Mucosa of descending colon (tissue), 3 donors: ENCODE results near the gene CRYL1. TPM values are rescaled to one million over a fixed set of nuclear protein-coding genes. Genes with fewer than 3 reads are reported as not detected.

Experiments
- ATAC-seq: fragments of 200-7000 bp; cut with Tn5 transposase; one replicate; pipeline ENCODE4 v1.9.1; 2020; ENCODE audit warnings: mild to moderate bottlenecking, moderate library complexity
- DNase-seq, 3 donors: peaks; one replicate each; pipeline ENCODE4 v3.0.0-alpha.2; 2020
- H3K36me3 ChIP-seq: fragments of 200-600 bp; one replicate; pipeline ENCODE4 v1.8.0; 2021; ENCODE audit warnings: low read depth, mild to moderate bottlenecking
- H3K4me1 ChIP-seq: fragments of 200-600 bp; one replicate; pipeline ENCODE4 v1.8.0; 2021; ENCODE audit warnings: low read depth, mild to moderate bottlenecking
- H3K4me3 ChIP-seq: fragments of 200-600 bp; one replicate; pipeline ENCODE4 v1.8.0; 2021; ENCODE audit warnings: mild to moderate bottlenecking
- H3K9me3 ChIP-seq: fragments of 200-600 bp; one replicate; pipeline ENCODE4 v1.8.0; 2021; ENCODE audit warnings: mild to moderate bottlenecking
- intact Hi-C, 2 donors: fragments of 100-400 bp; cut with DNase I in 1 of 2; cut with micrococcal nuclease in 1 of 2; formaldehyde crosslinking; loops; one replicate each; pipeline versions ENCODE4 v1.11.0 to v1.11.1; 2022; cut with DNase I, micrococcal nuclease
- total RNA-seq, 3 donors: library from RNA; stranded (reverse); fragmentation: NEBNext Ultra II Directional in 2 of 3; extraction: Animal tissue kit (Norgen Biotek cat#: 25700) in 2 of 3; gene quantifications; one replicate each; pipeline versions ENCODE4 v1.2.1 to v1.2.4, GENCODE V29; 2021 to 2023
- TF ChIP-seq, protein P1 (sequence below): fragments of 200-600 bp; IDR thresholded peaks from one replicate; pipeline ENCODE4 v1.8.0; 2022; ENCODE audit warnings: antibody characterized with exemption, mild to moderate bottlenecking
- donor health status: DM: no; HTN: no; CAD: no; lungs with moderate emphysema.
- donor health status: DM: no; HTN: no; CAD: no.
- donor health status: DM: no; HTN: yes; CAD: no.

The CRYL1 gene
- total RNA-seq, 3 donors from 2014 or later: 49.2 to 141 (median 106) TPM

DNA sequence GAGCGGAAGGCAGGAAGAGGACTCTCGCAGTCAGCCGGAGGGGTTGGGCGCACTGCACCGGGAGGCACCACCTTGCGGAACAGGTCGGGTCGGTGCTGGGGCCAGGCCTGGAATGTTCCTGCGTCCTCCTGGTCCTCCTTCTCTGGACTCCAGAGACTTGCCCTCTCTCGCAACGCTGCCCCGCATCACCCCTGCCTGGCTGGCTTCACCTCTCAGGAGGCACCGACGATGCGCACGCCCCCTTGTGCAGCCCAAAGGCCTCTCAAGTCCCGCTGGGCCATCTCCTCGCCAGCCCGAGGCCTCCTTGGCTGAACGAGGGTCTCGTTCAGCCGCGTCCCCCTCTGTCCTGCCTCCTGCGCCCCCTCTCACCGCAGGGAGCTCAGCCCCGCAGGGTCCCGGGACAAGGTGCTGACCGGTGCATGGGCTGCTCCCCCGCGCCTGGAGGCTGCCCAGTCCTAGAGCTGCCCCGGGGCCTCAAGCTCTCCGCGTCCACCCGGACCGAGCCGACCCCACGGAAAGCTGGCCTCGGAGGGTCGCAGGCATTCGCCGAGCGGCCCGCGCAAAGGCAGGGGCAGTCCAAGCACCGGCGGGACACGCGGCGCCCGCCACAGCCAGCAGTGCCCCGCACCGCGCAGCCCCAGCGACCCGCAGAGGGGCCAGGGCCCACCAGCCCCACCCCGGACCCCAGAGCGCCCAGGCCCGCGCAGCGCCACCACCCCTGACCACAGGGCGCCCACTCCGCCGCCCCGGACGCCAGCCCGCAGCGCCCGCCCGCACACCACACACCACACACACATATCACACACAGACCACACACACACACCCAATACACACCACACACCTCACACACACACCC is 133.8 kb downstream of the CRYL1 start:
- TF ChIP-seq, protein P1, sequence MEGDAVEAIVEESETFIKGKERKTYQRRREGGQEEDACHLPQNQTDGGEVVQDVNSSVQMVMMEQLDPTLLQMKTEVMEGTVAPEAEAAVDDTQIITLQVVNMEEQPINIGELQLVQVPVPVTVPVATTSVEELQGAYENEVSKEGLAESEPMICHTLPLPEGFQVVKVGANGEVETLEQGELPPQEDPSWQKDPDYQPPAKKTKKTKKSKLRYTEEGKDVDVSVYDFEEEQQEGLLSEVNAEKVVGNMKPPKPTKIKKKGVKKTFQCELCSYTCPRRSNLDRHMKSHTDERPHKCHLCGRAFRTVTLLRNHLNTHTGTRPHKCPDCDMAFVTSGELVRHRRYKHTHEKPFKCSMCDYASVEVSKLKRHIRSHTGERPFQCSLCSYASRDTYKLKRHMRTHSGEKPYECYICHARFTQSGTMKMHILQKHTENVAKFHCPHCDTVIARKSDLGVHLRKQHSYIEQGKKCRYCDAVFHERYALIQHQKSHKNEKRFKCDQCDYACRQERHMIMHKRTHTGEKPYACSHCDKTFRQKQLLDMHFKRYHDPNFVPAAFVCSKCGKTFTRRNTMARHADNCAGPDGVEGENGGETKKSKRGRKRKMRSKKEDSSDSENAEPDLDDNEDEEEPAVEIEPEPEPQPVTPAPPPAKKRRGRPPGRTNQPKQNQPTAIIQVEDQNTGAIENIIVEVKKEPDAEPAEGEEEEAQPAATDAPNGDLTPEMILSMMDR: no peak
- no peak for DNase-seq
- ATAC-seq: peak; percentile 38
- no peaks in the 10 kb centered on the region for H3K9me3 ChIP-seq
- intact Hi-C loops: no loop called here
- H3K36me3 ChIP-seq: no peaks in the 10 kb centered on the region
- H3K4me1 ChIP-seq: no peaks in the 10 kb centered on the region
- no peak overlapping the region for H3K4me3 ChIP-seq

DNA sequence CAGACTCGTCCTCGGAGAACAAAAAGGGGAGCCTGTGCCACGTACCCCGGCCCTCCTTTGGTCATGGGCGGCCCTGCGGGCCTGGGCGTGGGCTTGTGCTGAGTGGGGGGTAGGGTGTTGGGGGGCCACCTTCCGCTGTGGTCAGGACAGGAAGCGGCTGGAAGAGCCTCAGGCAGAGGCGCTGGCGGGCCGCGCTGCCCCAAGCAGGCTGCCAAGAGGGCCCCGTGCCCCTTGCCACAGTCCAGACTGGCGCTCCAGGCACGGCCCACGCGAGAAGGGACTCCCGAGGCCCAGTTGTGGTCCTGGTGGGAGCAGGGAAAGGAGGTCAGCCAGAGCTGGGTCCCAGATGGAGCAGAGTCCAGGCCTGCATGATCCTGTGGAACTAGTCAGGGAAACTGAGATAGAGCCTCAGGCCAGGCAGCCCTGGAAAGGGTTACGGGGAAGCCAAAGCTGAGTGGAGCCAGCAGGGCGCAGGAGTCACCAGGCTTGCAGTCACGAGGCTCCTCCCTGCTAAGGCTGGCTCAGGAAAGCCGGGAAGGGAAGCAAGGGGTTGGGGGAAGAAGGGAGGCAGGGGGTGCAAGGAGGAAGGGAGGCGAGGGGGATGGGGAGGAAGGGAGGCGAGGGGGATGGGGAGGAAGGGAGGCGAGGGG is 135.0 kb downstream of the CRYL1 start:
- DNase-seq (no peak), ATAC-seq (no peak)
- intact Hi-C loops: no loop called here
- Histone ChIP-seq H3K4me3 (no peak overlapping the region), H3K36me3 (no peaks in the 10 kb centered on the region), H3K9me3 (no peaks in the 10 kb centered on the region), H3K4me1 (no peaks in the 10 kb centered on the region)
- TF ChIP-seq, protein P1: no peak

GRCh38 chr13:20389696-20390525 is 135.7 kb downstream of the CRYL1 start:
- ATAC-seq (no peak), DNase-seq (no peak)
- no peak overlapping the region for H3K4me3 ChIP-seq
- H3K4me1 ChIP-seq: no peaks in the 10 kb centered on the region
- no peaks in the 10 kb centered on the region for H3K36me3 ChIP-seq
- H3K9me3 ChIP-seq: no peaks in the 10 kb centered on the region
- intact Hi-C loops: no loop called here
- TF ChIP-seq, protein P1: no peak

- intact Hi-C loops: no loop called here
- H3K4me1 ChIP-seq: no peaks in the 10 kb centered on the region
- no peak overlapping the region for H3K4me3 ChIP-seq
- no peaks in the 10 kb centered on the region for H3K36me3 ChIP-seq
- ATAC-seq (no peak), DNase-seq (no peak)
- TF ChIP-seq, protein P1: no peak
- H3K9me3 ChIP-seq: no peaks in the 10 kb centered on the region
Measured at GRCh38 chr13:20388184-20388583, 137.5 kb downstream of the CRYL1 start.

GRCh38 chr13:20387441-20387971 is 138.2 kb downstream of the CRYL1 start:
- DNase-seq (no peak), ATAC-seq (no peak)
- Histone ChIP-seq H3K9me3 (no peaks in the 10 kb centered on the region), H3K36me3 (no peaks in the 10 kb centered on the region), H3K4me3 (no peak overlapping the region), H3K4me1 (no peaks in the 10 kb centered on the region)
- TF ChIP-seq, protein P1: no peak
- intact Hi-C loops: no loop called here
